Gastrocnemius medialis (tissue), 4 donors: ENCODE measurements around the gene OPCML. TPM values are rescaled to one million over a fixed set of nuclear protein-coding genes. Genes with fewer than 3 reads are reported as not detected.

Experiments
- ATAC-seq, 2 donors: fragments of 150-250 bp; one replicate each; pipeline ENCODE4 v1.9.1; 2016
- DNase-seq, 2 donors: peaks; one replicate each; pipeline ENCODE4 v3.0.0-alpha.2; 2019
- H3K27ac ChIP-seq, 4 donors: fragments of 200-600 bp; sonication (generic); 1 replicate in 1 of 4; 2 replicates in 3 of 4; pipeline ENCODE4 v1.5.1; 2016 to 2018; ENCODE audit warnings: mild to moderate bottlenecking in 2 of 4, moderate library complexity in 1 of 4
- H3K27me3 ChIP-seq, 3 donors: fragments of 200-600 bp; sonication (generic) in 2 of 3; 1 replicate in 1 of 3; 2 replicates in 2 of 3; pipeline versions ENCODE4 v1.5.1 to v1.6.0; 2016 to 2019; ENCODE audit warnings: mild to moderate bottlenecking in 1 of 3, moderate library complexity in 1 of 3
- H3K36me3 ChIP-seq, 2 donors: fragments of 200-600 bp; sonication (generic) in 1 of 2; one replicate each; pipeline ENCODE4 v1.5.1; 2017 to 2018
- H3K4me1 ChIP-seq, 2 donors: fragments of 200-600 bp; sonication (generic) in 1 of 2; one replicate each; pipeline ENCODE4 v1.5.1; 2016 to 2017; ENCODE audit warnings: mild to moderate bottlenecking in 2 of 2
- H3K4me3 ChIP-seq, 4 donors: fragments of 200-600 bp; sonication (generic) in 3 of 4; 1 replicate in 1 of 4; 2 replicates in 3 of 4; pipeline ENCODE4 v1.5.1; 2016 to 2019; ENCODE audit warnings: mild to moderate bottlenecking in 2 of 4
- H3K9me3 ChIP-seq, 3 donors: fragments of 200-600 bp; sonication (generic) in 2 of 3; 1 replicate in 1 of 3; 2 replicates in 2 of 3; pipeline ENCODE4 v1.5.1; 2016 to 2019
- POLR2A ChIP-seq, 2 donors: fragments of 450-650 bp; IDR thresholded peaks; one replicate each; pipeline ENCODE4 v1.6.1; 2017; ENCODE audit warnings: antibody characterized with exemption in 2 of 2, mild to moderate bottlenecking in 2 of 2, moderate library complexity in 2 of 2
- in situ Hi-C, 4 donors: fragments of 200-750 bp; cut with MboI; loops; one replicate each; pipeline versions ENCODE4 v1.15.0 to v1.8.0; 2017; ENCODE audit warnings: low sequenced_read_pairs in 4 of 4
- intact Hi-C: fragments of 100-400 bp; cut with DNase I; formaldehyde crosslinking; loops from one replicate; pipeline ENCODE4 v1.15.1; 2023; ENCODE audit warnings: low total_unique reads
- total RNA-seq, 4 donors: library from RNA; depleted of rRNA; stranded (reverse); fragments of >200 nt; gene quantifications; one replicate each; pipeline versions ENCODE4 v1.1.0 to v1.2.3, GENCODE V29; 2016
- TF ChIP-seq, protein P1 (sequence below), 5 experiments: fragments of 450-650 bp in 3 of 5; fragments of 200-600 bp in 2 of 5; sonication (generic) in 2 of 5; IDR thresholded peaks in 4 of 5; conservative IDR thresholded peaks in 1 of 5; 1 replicate in 4 of 5; 2 replicates in 1 of 5; pipeline ENCODE4 v1.5.1; 2016 to 2019; ENCODE audit warnings: antibody characterized with exemption in 5 of 5, mild to moderate bottlenecking in 3 of 5, moderate library complexity in 3 of 5

OPCML gene
- total RNA-seq, 4 donors from 2014 or later: not detected

DNA sequence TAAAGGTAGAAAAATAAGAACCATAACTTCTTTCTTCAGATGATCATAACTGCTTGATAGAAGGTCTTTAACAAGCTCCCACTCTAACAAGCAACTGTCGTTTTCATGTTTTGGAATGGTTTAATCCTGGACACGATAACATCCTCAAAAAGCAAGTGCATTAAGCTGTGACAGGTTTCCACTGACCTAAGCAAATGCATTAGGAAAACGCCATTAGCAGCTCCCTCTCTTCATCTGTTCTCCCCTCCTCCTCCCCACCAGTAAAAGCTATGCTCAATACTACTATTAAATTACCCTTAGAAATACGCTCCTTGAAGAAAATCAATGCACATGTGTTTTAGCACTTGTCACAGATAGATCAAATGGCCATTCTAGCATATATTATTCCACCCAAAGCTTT, 729.4 kb downstream of the OPCML start:
- H3K4me1 ChIP-seq: no peaks in the 10 kb centered on the region
- no peak overlapping the region for H3K4me3 ChIP-seq
- no peaks in the 10 kb centered on the region for H3K27me3 ChIP-seq
- H3K9me3 ChIP-seq: no peaks in the 10 kb centered on the region
- H3K27ac ChIP-seq: no peak overlapping the region
- in situ Hi-C loops (no loop called here), intact Hi-C loops (no loop called here)
- no peak for DNase-seq
- no peak for ATAC-seq
- H3K36me3 ChIP-seq: no peaks in the 10 kb centered on the region
- TF ChIP-seq POLR2A (IDR thresholded peaks at IDR 0.05): no peak
- TF ChIP-seq, protein P1, sequence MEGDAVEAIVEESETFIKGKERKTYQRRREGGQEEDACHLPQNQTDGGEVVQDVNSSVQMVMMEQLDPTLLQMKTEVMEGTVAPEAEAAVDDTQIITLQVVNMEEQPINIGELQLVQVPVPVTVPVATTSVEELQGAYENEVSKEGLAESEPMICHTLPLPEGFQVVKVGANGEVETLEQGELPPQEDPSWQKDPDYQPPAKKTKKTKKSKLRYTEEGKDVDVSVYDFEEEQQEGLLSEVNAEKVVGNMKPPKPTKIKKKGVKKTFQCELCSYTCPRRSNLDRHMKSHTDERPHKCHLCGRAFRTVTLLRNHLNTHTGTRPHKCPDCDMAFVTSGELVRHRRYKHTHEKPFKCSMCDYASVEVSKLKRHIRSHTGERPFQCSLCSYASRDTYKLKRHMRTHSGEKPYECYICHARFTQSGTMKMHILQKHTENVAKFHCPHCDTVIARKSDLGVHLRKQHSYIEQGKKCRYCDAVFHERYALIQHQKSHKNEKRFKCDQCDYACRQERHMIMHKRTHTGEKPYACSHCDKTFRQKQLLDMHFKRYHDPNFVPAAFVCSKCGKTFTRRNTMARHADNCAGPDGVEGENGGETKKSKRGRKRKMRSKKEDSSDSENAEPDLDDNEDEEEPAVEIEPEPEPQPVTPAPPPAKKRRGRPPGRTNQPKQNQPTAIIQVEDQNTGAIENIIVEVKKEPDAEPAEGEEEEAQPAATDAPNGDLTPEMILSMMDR (IDR thresholded peaks at IDR 0.05 in 4 of 5, conservative IDR thresholded peaks at IDR 0.05 in 1 of 5): no peak

DNA sequence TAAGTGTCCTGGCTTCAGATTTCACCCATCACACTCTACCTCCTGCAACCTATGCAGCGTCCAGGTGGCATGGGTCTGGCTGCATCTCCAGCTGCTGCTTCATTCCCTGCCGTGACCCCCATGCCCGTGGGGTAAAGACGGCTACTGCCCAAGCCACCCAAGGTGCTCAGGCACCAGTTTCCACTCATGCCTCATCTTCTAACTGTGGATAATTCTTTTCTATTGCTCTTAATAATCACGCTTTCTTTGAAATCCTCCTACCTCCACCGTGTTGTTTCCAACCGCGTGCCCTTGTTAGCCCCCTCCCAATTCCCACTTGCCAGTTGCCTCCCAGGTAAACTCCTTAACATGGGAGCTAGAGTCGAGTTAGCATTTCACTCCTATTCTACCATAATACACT, 738.5 kb downstream of the OPCML start:
- in situ Hi-C loops: no loop called here

DNA sequence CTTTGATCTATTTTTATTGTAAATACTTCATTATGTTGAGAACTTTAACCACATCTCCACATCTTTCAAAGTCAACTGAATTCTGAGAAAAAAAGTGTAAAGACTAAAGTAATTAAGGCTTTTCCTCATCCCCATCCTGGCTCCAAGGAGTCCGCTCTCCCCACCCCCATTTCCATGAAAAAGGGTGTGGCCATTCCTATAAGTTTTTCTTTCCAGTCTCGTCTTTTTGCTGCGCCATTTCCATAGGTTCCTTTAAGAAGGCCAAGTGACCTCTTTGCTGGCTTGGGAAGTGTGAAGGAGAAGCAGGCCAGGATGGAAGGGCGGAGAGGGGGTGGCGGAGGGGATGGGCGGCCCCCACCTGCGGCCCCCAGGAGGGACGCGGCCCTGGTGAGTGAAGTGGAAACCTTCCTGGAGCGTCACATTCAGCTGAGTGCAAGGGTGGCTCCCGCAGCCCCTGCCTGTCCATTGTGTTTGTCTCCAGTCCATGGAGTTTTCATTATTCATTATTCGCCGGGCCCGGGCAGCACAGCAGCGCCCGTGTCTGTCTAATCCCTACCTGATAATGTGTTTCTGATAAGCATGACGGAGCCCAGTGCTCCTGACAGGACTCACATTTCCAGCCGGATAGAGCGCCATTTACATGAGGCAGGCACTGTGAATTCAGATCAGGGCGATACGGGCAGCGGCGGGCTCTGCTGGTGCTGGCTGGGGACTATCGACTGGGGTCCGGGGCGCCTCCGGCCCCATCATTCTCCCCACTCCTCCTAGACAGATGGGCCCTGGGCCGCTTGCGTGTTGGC, 739.8 kb downstream of the OPCML start:
- H3K27ac ChIP-seq: no peak overlapping the region
- no peaks in the 10 kb centered on the region for H3K36me3 ChIP-seq
- H3K27me3 ChIP-seq: no peaks in the 10 kb centered on the region
- no peak overlapping the region for H3K4me3 ChIP-seq
- ATAC-seq (no peak), DNase-seq (no peak)
- no peaks in the 10 kb centered on the region for H3K4me1 ChIP-seq
- intact Hi-C loops (no loop called here), in situ Hi-C loops (no loop called here)
- no peaks in the 10 kb centered on the region for H3K9me3 ChIP-seq
- no peak for TF ChIP-seq POLR2A (IDR thresholded peaks at IDR 0.05)
- TF ChIP-seq, protein P1 (IDR thresholded peaks at IDR 0.05 in 4 of 5, conservative IDR thresholded peaks at IDR 0.05 in 1 of 5): no peak

More for the DNA sequence above, 738.5 kb downstream of the OPCML start:
- Histone ChIP-seq H3K27me3 (no peaks in the 10 kb centered on the region), H3K36me3 (no peaks in the 10 kb centered on the region), H3K27ac (no peak overlapping the region), H3K4me3 (no peak overlapping the region), H3K9me3 (no peaks in the 10 kb centered on the region), H3K4me1 (no peaks in the 10 kb centered on the region)
- no peak for DNase-seq
- ATAC-seq: no peak
- intact Hi-C loops: no loop called here
- TF ChIP-seq, protein P1 (IDR thresholded peaks at IDR 0.05 in 4 of 5, conservative IDR thresholded peaks at IDR 0.05 in 1 of 5): no peak
- TF ChIP-seq POLR2A (IDR thresholded peaks at IDR 0.05): no peak

GRCh38 chr11:132790971-132791370, 741.3 kb downstream of the OPCML start:
- ATAC-seq (no peak), DNase-seq (no peak)
- Histone ChIP-seq H3K27ac (no peak overlapping the region), H3K36me3 (no peaks in the 10 kb centered on the region), H3K4me3 (no peak overlapping the region), H3K4me1 (no peaks in the 10 kb centered on the region), H3K9me3 (no peaks in the 10 kb centered on the region), H3K27me3 (no peaks in the 10 kb centered on the region)
- TF ChIP-seq POLR2A (IDR thresholded peaks at IDR 0.05): no peak
- TF ChIP-seq, protein P1 (IDR thresholded peaks at IDR 0.05 in 4 of 5, conservative IDR thresholded peaks at IDR 0.05 in 1 of 5): no peak
- in situ Hi-C loops: no loop called here
- intact Hi-C loops: no loop called here
